ENCODE data around the gene SLC25A36. TPM values are rescaled to one million over a fixed set of nuclear protein-coding genes. Genes with fewer than 3 reads are reported as not detected.
"Not testable (repeated sequence)": the region's sequence is repeated elsewhere in the genome, so short reads cannot be mapped to it uniquely, and the experiment has no call there.

The SLC25A36 gene
- total RNA-seq, 1 donor from 2014 or later = 17.5 TPM

GRCh38 chr3:140933109-140933508 is 8.5 kb upstream of the SLC25A36 start:
- no peak for ATAC-seq

GRCh38 chr3:140933552-140933951 is 8.1 kb upstream of the SLC25A36 start:
- ATAC-seq = no peak

GRCh38 chr3:140939305-140939704 is 2.3 kb upstream of the SLC25A36 start:
- ATAC-seq = not testable (repeated sequence)

DNA sequence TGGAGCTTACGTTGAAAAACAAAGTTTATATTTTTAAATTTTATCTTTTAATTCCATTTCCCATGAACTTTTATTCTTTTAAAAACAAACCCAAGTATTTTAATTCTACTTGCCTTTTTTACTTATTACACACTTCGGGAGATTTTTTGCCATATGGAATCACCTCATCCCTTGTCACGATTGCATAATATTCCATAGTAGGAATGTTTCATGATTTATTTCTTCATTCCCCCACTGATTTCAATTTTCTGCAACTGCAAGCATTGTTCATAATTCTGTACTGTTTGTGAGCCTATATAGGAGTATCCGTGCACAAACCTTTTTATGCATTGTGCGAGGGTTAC is 574 bp upstream of the SLC25A36 start:
- no peak for ATAC-seq

DNA sequence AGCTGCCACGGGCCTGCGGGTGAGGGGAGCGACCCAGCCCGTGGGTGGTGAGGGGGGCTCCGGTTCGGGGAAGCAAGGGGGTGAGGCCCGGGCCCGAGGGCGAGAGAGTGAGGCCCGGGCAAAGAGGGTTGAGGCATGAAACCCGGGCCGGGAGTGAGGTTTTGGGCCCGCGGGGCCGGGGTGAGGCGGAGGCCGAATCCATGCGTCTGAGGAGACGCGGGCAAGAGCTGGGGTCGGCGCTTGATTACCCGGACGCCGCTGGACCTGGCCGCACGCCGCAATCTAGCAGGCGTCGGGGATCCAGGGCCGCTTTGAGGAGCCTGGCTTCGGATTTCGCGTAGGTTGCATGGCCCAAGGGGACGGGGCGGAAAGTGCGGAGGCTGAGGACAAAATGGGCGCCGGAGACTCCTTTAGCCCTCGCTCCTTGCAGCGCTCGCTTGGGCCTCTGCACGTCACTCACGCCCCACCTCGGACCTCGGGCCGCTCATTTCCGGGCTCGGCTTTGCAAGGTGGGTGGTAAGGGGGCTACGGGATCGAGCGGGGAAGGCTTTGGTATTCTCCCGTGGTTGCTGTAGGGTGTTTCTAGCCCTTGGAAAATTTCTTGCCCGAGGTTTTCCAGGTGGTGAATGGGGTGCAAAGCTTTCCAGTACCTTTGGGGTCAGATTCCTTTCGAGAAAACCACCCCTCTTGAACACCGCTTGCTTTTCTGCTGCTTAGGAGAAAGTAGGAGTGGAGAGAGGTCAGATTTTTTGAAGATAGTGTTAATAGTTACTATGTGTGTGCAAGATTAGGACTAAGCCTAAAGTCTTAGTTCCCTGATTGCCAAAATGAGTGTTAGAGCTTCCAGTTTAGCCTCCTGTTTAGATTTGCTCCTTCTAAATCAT is 827 bp downstream of the SLC25A36 start:
- peak; percentile 55 for ATAC-seq

GRCh38 chr3:140943781-140944552 is 2.3 kb downstream of the SLC25A36 start:
- no peak for ATAC-seq

DNA sequence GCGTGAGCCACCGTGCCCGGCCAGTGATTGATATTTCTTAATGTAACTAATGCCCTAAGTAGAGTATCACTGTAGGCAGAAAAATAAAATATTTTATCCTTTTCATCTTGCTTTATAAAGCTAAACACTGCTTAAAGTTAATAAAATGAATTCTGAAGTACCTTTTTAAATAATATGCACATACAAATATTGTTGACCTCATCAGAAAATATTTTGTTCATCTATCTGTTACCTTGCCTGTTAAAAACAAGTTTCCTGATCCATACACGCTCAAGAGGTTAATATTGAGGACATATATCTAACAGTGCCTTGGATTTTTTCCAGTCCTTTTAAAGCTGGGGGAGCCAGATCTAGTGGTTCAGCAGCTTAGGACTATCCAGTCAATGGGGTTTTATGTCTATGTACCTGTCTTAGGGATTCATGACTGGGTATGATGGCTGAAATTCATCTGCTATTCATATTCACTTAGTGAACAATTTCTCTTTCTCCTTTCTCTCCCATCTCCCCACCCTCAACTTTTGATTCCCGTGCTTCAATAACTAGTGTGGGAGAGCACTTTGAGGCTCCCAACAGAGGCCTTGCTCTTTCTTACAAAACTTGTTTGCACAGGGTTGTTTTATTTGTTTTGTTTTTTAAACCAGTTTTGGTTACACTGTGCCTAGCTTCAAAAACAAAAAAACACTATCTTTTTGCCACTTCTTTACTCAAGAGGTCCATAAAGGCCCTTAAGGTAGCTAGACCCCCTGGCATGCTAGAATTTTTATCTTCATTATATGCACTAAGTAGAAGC is 7.0 kb downstream of the SLC25A36 start:
- no peak for ATAC-seq

GRCh38 chr3:140950144-140950543 is 8.5 kb downstream of the SLC25A36 start:
- no peak for ATAC-seq

DNA sequence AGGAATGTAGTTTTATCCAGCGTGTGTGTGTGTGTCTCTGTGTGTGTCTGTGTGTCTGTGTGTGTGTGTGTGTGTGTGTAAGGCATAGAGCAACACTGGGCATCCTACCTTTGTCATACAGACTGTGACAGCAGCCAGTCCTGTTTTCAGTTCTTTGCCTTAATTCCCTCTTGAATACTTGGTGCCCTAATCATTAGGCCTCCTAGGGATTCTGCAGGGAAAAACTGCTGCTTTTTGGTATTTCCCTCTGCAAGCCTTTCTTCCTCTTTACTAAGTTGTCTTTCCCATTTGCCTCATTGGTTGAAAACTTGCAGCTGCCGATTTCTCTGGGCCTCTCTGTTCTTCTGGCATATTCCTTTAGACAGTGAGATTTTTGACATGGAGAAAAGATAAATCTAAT is 9.2 kb downstream of the SLC25A36 start:
- ATAC-seq = no peak

- not testable (repeated sequence) for ATAC-seq
Observed at GRCh38 chr3:140951750-140952149, 10.1 kb downstream of the SLC25A36 start.

GRCh38 chr3:140953028-140953960 is 11.7 kb downstream of the SLC25A36 start:
- no peak for ATAC-seq

GRCh38 chr3:140954576-140954975 is 12.9 kb downstream of the SLC25A36 start:
- no peak for ATAC-seq

- no peak for ATAC-seq
Observed at GRCh38 chr3:140955645-140956044, 14.0 kb downstream of the SLC25A36 start.

GRCh38 chr3:140956058-140956835 is 14.6 kb downstream of the SLC25A36 start:
- ATAC-seq = no peak

DNA sequence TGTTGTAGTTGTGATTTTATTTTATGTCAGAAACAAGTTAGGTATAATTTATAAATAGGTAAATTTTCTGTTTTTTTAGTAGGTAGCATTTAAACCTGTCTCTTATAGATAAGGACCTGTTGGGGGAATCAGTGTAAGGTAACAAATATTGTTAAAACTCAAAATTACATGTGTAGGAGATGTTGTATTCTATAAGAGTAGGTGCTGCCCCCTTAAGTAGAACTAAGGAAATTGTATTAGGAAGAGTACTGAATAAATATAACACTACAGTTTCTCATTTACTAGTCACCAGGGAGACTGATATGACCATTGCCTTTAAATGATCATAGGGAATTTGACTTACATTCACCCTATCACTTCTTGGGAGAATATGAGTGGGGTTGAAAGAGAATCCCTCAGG is 31.2 kb downstream of the SLC25A36 start:
- no peak for ATAC-seq

GRCh38 chr3:140974900-140975299 is 33.3 kb downstream of the SLC25A36 start:
- no peak for ATAC-seq

GRCh38 chr3:140980663-140981062 is 39.0 kb downstream of the SLC25A36 start:
- no peak for ATAC-seq

DNA sequence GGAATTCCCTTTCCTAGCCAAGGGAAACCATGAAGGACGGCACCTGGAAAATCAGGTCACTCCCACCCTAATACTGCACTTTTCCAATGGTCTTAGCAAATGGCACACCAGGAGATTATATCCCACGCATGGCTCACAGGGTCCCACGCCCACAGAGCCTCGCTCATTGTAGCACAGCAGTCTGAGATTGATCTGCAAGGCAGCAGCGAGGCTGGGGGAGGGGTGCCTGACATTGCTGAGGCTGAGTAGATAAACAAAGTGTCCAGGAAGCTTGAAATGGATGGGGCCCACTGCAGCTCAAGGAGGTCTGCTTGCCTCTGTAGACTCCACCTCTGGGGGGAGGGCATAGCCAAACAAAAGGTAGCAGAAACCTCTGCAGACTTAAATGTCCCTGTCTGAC is 46.2 kb downstream of the SLC25A36 start:
- ATAC-seq = not testable (repeated sequence)

GRCh38 chr3:140994316-140994715 is 52.7 kb downstream of the SLC25A36 start:
- ATAC-seq = no peak

DNA sequence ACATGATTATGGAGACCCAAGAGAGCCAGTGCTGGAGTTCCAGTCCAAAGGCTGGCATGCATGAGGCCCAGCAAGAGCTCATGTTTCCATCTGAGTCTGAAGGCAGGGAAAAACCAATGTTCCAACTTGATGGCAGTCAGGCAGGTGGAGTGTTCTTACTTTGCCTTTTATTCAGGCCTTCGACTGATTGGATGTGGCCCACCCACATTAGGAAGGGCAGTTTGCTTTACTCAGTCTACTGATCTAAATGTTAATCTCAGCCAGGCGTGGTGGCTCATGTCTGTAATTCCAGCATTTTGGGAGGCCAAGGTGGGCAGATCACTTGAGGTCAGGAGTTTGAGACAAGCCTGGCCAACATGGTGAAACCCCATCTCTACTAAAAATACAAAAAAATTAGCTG is 53.2 kb downstream of the SLC25A36 start:
- ATAC-seq = not testable (repeated sequence)

DNA sequence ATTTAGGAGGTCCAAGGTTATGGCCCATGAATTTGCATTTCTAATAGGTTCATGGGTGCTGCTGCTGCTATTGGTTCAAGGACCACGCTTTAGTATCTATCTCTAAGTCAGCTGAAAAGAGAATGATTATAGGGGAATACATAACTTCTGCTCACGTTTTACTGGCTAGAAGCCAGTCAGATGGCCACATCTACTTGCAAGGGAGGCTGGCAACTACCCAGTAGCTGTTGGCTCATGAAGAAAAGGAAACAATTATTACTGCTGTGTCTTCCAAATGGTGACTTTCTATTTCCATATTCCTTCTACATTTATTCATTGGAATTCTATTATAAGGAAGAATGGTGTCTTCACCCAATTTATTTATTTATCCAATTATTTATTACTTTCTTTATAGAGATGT is 54.2 kb downstream of the SLC25A36 start:
- no peak for ATAC-seq

All from esophagus mucosa (tissue), 1 donor.